Measurements from ENCODE around the gene ANAPC2. TPM values are rescaled to one million over a fixed set of nuclear protein-coding genes. Genes with fewer than 3 reads are reported as not detected.

ANAPC2 gene, protein sequence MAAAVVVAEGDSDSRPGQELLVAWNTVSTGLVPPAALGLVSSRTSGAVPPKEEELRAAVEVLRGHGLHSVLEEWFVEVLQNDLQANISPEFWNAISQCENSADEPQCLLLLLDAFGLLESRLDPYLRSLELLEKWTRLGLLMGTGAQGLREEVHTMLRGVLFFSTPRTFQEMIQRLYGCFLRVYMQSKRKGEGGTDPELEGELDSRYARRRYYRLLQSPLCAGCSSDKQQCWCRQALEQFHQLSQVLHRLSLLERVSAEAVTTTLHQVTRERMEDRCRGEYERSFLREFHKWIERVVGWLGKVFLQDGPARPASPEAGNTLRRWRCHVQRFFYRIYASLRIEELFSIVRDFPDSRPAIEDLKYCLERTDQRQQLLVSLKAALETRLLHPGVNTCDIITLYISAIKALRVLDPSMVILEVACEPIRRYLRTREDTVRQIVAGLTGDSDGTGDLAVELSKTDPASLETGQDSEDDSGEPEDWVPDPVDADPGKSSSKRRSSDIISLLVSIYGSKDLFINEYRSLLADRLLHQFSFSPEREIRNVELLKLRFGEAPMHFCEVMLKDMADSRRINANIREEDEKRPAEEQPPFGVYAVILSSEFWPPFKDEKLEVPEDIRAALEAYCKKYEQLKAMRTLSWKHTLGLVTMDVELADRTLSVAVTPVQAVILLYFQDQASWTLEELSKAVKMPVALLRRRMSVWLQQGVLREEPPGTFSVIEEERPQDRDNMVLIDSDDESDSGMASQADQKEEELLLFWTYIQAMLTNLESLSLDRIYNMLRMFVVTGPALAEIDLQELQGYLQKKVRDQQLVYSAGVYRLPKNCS
- total RNA-seq (2014; rRNA removed; shearing (Covaris generic)), result 26.1 and 32.6 TPM in 2 replicates

DNA sequence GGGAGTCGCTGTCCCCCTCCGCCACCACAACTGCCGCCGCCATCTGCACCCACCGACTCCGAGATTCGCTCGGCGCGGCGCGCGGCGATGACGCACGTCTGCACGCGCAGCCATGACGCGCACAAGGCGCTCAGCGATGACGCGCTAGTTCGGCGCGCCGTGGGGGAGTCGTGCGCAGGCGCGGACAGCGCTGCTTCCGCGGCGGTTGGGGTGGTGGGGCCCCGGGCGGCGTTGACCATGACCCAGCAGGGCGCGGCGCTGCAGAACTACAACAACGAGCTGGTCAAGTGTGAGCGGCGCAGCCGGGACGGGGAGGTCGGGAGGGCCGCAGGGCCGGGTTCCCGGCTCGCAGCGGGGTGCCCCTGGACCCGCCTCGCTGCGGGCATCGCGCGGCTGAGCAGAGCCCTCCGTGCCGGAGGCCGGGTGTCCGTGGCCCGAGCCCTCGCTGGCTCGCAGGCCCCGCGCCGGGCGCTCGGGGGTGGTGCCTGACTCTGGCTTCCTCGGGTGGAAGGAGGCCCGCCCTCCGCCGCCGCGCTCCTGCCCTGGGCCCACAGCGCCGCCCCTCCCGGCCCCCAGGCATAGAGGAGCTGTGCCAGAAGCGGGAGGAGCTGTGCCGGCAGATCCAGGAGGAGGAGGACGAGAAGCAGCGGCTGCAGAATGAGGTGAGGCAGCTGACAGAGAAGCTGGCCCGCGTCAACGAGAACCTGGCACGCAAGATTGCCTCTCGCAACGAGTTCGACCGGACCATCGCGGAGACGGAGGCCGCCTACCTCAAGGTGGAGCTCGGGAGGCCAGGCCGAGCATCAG lies at the start of gene ANAPC2, which contains the start of gene SSNA1:
Gene ANAPC2 (minus strand): TSS at position 71 of the 807 bp plus-strand sequence. CDS start 28 bp downstream, at position 43.
Gene SSNA1 (plus strand): TSS at position 187 of the 807 bp plus-strand sequence. CDS start 51 bp downstream, at position 238.

DNA sequence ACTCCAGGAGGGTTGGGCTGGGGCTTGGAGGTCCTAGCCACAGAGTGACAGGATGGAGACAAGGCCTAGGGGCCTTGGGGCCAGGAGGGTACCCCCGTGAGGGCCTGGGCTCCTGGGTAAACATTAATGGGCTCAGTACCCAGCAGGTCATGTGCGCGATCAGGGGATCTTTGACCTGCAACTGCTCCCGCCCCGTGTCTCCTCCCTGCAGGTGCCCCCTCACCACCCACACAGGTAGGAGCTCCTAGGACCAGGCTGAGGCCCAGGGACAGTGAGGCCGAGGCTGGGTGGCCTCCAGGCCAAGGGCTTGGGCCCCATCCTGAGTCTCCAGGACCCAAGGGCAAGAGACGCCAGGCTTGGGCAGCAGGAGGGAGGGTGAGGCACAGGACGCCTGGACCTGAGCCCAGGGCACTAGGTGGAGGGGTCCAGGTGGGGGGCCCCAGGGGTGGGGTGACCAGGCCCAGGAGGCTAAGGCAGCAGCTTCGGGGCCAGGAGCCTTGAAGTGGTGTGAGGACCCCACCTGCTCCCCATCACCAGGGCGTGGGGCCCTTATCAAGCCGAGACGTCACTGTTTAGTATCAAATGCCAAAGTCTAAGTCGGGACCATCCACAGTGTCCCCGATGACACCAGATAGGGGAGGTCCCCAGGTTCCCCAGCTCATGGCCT lies 42.5 kb upstream of the ANAPC2 start, which contains the start of gene SLC34A3:
Gene SLC34A3 (plus strand): TSS at position 197 of the 667 bp plus-strand sequence. CDS start 802 bp downstream, outside the sequence.

DNA sequence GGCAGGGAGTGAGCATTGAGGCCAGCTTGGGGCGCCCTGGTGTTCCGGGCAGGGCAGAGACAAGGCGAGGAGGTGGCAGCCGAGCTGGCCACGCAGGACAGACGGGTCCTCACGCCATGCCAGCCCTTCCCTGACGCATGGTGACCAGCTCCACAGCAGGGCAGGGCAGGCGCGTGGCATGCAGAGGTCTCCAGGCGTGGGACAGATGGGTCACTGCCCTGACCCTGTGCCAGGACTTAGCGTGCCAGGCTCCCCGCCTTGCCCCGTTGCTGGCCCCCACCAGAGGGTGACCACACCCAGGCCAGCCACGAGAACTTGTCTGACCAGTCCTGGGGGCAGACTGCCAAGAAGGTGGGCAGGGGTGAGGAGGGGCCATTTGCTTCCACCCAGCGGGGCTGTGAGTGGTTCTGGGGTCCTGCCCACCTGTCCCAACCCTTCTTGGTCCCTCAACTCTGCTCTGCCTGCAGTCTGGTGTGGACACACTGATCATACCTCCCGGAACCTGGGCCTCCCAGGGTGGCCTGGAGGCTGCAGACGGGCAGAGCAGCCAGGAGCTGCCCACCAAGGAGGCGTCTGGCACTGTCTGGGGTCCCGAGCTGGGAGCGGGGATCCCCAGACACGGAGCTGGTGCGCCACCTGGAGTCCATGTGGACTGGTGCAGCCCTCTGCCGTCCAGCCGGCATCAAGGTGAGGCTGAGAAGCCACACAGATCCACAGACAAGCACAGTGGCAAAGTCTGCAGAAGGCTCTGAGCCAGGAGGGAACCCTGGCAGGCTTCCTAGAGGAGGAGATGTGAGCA lies 38.9 kb upstream of the ANAPC2 start, which contains the start of gene RNF224:
Gene RNF224 (plus strand): TSS at position 449 of the 799 bp plus-strand sequence. CDS start 834 bp downstream, outside the sequence.

GRCh38 chr9:137224830-137225694 lies 36.7 kb upstream of the ANAPC2 start, which contains the start of gene CYSRT1:
Gene CYSRT1, plus strand, starts transcription at chr9:137225174. Its CDS starts 448 bp downstream, at chr9:137225622.

DNA sequence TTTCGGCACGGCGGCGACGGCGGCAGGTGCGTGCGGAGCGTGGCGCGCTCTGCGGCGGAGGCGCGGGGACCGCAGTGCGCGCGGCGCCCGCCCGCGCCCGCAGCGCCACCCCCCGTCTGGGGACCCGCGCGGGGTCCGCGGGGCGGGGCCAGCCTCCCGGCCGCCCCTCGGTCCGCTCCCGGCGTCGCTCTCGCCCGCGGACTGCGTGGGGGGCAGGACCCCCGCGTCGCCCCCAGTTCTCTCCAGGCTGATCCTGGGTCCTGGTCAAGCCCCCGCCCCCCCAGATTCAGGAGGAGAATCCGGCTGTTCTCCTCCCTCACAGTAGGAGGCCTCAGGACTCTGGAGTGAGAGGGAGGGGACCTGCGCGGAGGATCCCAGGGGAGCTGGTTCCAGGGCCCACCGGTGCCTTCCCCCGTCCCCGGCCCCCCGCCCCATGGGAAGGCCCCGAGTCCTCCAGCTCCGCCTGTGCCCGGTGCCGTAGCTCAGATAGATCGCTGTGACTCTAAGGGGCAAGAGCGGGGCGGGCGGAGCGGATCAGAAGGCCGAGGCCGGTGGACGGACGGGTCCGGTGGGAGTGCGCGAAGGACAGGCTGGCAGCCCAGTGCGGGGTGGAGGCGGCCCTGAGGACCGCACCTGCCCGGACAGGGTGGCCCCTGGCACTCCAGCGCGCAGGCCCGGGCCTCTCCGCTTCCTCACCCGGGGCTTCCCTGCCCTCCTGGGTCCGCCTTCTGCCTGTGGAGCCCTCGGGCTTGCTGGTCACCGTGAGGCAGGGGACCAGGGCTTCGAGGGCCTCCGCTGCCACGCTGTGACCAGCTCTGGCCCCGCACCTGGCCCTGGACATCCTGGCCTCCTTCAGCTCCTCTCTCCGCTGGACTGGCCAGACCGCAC lies 34.1 kb upstream of the ANAPC2 start, which contains the start of gene RNF208:
Gene RNF208 (minus strand): TSS at position 51 of the 888 bp plus-strand sequence. CDS start 1,028 bp downstream, outside the sequence.

DNA sequence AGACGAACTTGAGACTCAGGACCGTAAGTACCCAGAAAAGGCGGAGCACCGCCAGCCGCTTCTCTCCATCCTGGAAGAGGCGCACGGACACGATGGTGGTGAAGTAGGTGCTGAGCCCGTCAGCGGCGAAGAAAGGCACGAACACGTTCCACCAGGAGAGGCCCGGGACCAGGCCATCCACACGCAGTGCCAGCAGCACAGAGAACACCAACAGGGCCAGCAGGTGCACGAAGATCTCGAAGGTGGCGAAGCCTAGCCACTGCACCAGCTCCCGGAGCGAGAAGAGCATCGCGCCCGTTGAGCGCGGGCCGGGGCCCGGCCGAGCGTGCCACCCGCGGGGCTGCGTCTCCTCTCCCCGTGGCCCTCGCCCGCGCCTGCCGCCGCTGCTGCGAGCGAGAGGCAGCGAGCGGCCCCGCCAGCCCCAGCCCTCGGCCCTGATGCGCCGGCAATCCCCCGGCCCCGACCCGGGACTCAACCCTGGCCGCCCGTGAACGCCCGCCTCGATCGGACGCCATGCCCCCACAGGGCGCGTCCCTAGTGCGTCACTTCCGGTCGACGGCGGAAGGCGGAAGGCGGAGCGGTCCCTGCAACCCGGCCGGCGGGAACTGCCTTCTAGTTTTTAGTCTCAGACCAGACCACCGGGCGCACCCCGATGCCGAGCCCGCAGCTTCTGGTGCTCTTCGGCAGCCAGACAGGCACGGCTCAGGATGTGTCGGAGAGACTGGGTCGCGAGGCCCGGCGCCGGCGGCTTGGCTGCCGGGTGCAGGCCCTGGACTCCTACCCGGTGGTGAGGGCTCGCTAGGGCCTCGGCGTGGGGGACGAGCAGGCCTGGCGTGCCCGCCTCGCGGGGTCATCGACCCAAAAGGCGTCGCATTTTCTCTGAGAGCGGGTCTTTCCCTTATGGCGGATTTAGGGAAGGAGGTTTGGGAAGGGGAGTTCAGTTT lies 17.0 kb upstream of the ANAPC2 start, which contains the start of the genes NDOR1 and TMEM203:
Gene NDOR1 (plus strand): TSS at position 575 of the 944 bp plus-strand sequence. CDS start 78 bp downstream, at position 653.
Gene TMEM203 (minus strand): TSS at position 523 of the 944 bp plus-strand sequence. CDS start 234 bp downstream, at position 289.

DNA sequence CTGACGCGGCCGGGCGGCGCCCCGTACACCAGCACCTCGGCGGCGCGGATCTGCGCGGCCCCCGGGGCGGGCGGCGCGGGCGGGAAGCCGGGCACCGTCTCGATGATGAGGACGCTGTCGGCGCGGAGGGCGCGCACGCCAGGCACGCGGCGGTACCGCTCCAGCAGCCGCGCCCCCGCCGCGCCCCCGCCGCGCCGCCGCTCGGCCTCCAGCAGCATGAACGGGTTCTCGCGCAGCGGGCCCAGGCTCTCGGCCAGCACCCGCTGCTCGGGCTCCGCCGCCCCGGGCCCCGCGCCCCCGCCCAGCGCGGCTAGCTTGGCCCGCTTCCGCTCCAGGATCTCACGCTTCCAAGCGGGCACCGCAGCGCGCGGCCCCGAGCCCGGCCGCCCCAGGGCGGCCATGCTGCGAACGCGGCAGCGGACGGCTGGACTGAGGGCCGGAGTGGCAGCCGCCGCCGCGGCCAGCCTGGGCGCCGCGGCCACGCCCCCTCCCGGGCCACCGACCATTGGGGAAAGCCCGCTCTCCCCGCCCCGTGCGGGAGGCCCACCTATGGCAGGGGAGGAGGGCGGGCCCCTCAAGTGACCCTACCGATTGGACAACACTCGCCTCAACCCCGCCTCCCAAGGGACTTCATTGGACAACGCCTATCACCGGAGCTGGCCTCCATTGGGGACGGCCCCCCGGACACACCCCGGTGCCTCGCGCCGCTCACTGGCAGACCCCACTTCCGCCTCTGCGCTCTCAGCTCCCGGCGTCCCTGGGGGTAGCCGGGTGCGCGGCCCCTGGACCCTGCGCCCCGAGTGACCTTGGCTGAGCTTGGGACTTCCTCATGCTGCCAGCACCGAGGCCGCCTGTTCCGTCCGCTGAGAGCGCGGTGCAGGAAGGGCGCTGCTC lies 12.2 kb upstream of the ANAPC2 start, which contains the start of gene TPRN:
Gene TPRN (minus strand): TSS at position 431 of the 894 bp plus-strand sequence. CDS start 30 bp downstream, at position 401.

GRCh38 chr9:137169896-137170358 lies 18.4 kb downstream of the ANAPC2 start, which contains the start of gene LRRC26:
Gene LRRC26, minus strand, starts transcription at chr9:137170051. Its CDS starts 108 bp downstream, at chr9:137169943.

DNA sequence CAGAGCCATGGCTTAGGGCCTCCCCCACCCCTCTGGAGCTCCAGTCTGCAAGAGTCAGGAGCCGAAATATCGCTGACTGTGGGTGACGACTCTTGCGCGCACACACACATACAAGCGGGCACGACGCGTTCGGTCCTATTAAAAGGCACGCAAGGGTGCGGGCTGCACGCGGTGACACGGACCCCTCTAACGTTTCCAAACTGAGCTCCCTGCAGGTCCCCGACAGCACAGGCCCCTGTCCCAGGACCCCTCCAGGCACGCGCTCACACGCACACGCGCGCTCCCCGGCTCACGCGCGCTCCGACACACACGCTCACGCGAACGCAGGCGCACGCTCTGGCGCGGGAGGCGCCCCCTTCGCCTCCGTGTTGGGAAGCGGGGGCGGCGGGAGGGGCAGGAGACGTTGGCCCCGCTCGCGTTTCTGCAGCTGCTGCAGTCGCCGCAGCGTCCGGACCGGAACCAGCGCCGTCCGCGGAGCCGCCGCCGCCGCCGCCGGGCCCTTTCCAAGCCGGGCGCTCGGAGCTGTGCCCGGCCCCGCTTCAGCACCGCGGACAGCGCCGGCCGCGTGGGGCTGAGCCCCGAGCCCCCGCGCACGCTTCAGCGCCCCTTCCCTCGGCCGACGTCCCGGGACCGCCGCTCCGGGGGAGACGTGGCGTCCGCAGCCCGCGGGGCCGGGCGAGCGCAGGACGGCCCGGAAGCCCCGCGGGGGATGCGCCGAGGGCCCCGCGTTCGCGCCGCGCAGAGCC lies 49.5 kb downstream of the ANAPC2 start, which contains the start of gene GRIN1:
Gene GRIN1 (plus strand): TSS at position 433 of the 746 bp plus-strand sequence. CDS start 333 bp downstream, outside the sequence.

Small RNA genes lying within 50 kb of the gene (small RNA-seq; reads per million reads assigned to genes)
- gene MIR3621, result not detected

Other genes with a start within 250 kb of the ANAPC2 start
- 108 and 131 TPM in 2 replicates for gene FBXW5, start 243.8 kb downstream of the ANAPC2 start, total RNA-seq (2014; rRNA removed; shearing (Covaris generic))
- gene C8G, start 243.3 kb downstream of the ANAPC2 start, total RNA-seq (2014; rRNA removed; shearing (Covaris generic)), result not detected in 2 replicates
- 1.1 TPM in 1 of 2 replicates, not detected in the other for gene LCN12, start 236.3 kb downstream of the ANAPC2 start, total RNA-seq (2014; rRNA removed; shearing (Covaris generic))
- gene PTGDS, start 211.1 kb downstream of the ANAPC2 start, total RNA-seq (2014; rRNA removed; shearing (Covaris generic)), result 1.4 TPM in 1 of 2 replicates, not detected in the other
- gene LCNL1, start 205.6 kb downstream of the ANAPC2 start, total RNA-seq (2014; rRNA removed; shearing (Covaris generic)), result not detected in 2 replicates
- 93.9 and 103 TPM in 2 replicates for gene PAXX, start 196.1 kb downstream of the ANAPC2 start, total RNA-seq (2014; rRNA removed; shearing (Covaris generic))
- gene CLIC3, start 192.0 kb downstream of the ANAPC2 start, total RNA-seq (2014; rRNA removed; shearing (Covaris generic)), result 0.19 TPM in 1 of 2 replicates, not detected in the other
- 14.3 and 21.6 TPM in 2 replicates for gene ABCA2, start 160.3 kb downstream of the ANAPC2 start, total RNA-seq (2014; rRNA removed; shearing (Covaris generic))
- not detected in 2 replicates for gene FUT7, start 156.5 kb downstream of the ANAPC2 start, total RNA-seq (2014; rRNA removed; shearing (Covaris generic))
- 20.1 and 25.3 TPM in 2 replicates for gene NPDC1, start 142.4 kb downstream of the ANAPC2 start, total RNA-seq (2014; rRNA removed; shearing (Covaris generic))
- not detected in 2 replicates for gene ENTPD2, start 134.5 kb downstream of the ANAPC2 start, total RNA-seq (2014; rRNA removed; shearing (Covaris generic))
- gene SAPCD2, start 118.0 kb downstream of the ANAPC2 start, total RNA-seq (2014; rRNA removed; shearing (Covaris generic)), result 26.8 and 28.7 TPM in 2 replicates
- 4.7 and 4.8 TPM in 2 replicates for gene UAP1L1, start 111.0 kb downstream of the ANAPC2 start, total RNA-seq (2014; rRNA removed; shearing (Covaris generic))
- 56.8 and 72.2 TPM in 2 replicates for gene MAN1B1, start 101.6 kb downstream of the ANAPC2 start, total RNA-seq (2014; rRNA removed; shearing (Covaris generic))
- 111 and 150 TPM in 2 replicates for gene DPP7, start 73.8 kb downstream of the ANAPC2 start, total RNA-seq (2014; rRNA removed; shearing (Covaris generic))
- gene GRIN1, start 49.4 kb downstream of the ANAPC2 start, total RNA-seq (2014; rRNA removed; shearing (Covaris generic)), result not detected in 2 replicates
- not detected in 2 replicates for gene LRRC26, start 18.5 kb downstream of the ANAPC2 start, total RNA-seq (2014; rRNA removed; shearing (Covaris generic))
- not detected in 2 replicates for gene TMEM210, start 16.5 kb downstream of the ANAPC2 start, total RNA-seq (2014; rRNA removed; shearing (Covaris generic))
- 111 and 115 TPM in 2 replicates for gene SSNA1, start 116 bp upstream of the ANAPC2 start, total RNA-seq (2014; rRNA removed; shearing (Covaris generic))
- gene TPRN, start 12.2 kb upstream of the ANAPC2 start, total RNA-seq (2014; rRNA removed; shearing (Covaris generic)), result 14.6 and 16.1 TPM in 2 replicates
- gene TMEM203, start 17.1 kb upstream of the ANAPC2 start, total RNA-seq (2014; rRNA removed; shearing (Covaris generic)), result 39.9 and 43.5 TPM in 2 replicates
- gene NDOR1, start 17.1 kb upstream of the ANAPC2 start, total RNA-seq (2014; rRNA removed; shearing (Covaris generic)), result 19.3 and 30.1 TPM in 2 replicates
- 0.61 and 1.5 TPM in 2 replicates for gene RNF208, start 33.7 kb upstream of the ANAPC2 start, total RNA-seq (2014; rRNA removed; shearing (Covaris generic))
- gene CYSRT1, start 36.6 kb upstream of the ANAPC2 start, total RNA-seq (2014; rRNA removed; shearing (Covaris generic)), result 0.29 and 0.98 TPM in 2 replicates
- 0.05 and 0.94 TPM in 2 replicates for gene RNF224, start 38.9 kb upstream of the ANAPC2 start, total RNA-seq (2014; rRNA removed; shearing (Covaris generic))
- gene SLC34A3, start 42.3 kb upstream of the ANAPC2 start, total RNA-seq (2014; rRNA removed; shearing (Covaris generic)), result not detected in 2 replicates
- gene TUBB4B, start 52.7 kb upstream of the ANAPC2 start, total RNA-seq (2014; rRNA removed; shearing (Covaris generic)), result 287 and 331 TPM in 2 replicates
- gene STPG3, start 62.7 kb upstream of the ANAPC2 start, total RNA-seq (2014; rRNA removed; shearing (Covaris generic)), result not detected in 2 replicates
- gene NELFB, start 66.8 kb upstream of the ANAPC2 start, total RNA-seq (2014; rRNA removed; shearing (Covaris generic)), result 51.1 and 51.2 TPM in 2 replicates
- 6.9 and 8.7 TPM in 2 replicates for gene TOR4A, start 89.2 kb upstream of the ANAPC2 start, total RNA-seq (2014; rRNA removed; shearing (Covaris generic))
- gene NRARP, start 113.7 kb upstream of the ANAPC2 start, total RNA-seq (2014; rRNA removed; shearing (Covaris generic)), result 0.11 TPM in 1 of 2 replicates, not detected in the other
- 3.9 and 4.8 TPM in 2 replicates for gene EXD3, start 234.6 kb upstream of the ANAPC2 start, total RNA-seq (2014; rRNA removed; shearing (Covaris generic))
- gene NOXA1, start 234.8 kb upstream of the ANAPC2 start, total RNA-seq (2014; rRNA removed; shearing (Covaris generic)), result 0.56 and 1.2 TPM in 2 replicates